Placental pericyte (primary cell): Measurements from ENCODE around the gene ILKAP. TPM values are rescaled to one million over a fixed set of nuclear protein-coding genes. Genes with fewer than 3 reads are reported as not detected.

Experiments used
- total RNA-seq: library from RNA; depleted of rRNA; stranded (reverse); fragments of >200 nt; gene quantifications from 2 replicates; pipeline ENCODE4 v1.2.3, GENCODE V29; 2012

Gene ILKAP, protein sequence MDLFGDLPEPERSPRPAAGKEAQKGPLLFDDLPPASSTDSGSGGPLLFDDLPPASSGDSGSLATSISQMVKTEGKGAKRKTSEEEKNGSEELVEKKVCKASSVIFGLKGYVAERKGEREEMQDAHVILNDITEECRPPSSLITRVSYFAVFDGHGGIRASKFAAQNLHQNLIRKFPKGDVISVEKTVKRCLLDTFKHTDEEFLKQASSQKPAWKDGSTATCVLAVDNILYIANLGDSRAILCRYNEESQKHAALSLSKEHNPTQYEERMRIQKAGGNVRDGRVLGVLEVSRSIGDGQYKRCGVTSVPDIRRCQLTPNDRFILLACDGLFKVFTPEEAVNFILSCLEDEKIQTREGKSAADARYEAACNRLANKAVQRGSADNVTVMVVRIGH
- 20.6 and 21.2 TPM in 2 replicates for total RNA-seq

DNA sequence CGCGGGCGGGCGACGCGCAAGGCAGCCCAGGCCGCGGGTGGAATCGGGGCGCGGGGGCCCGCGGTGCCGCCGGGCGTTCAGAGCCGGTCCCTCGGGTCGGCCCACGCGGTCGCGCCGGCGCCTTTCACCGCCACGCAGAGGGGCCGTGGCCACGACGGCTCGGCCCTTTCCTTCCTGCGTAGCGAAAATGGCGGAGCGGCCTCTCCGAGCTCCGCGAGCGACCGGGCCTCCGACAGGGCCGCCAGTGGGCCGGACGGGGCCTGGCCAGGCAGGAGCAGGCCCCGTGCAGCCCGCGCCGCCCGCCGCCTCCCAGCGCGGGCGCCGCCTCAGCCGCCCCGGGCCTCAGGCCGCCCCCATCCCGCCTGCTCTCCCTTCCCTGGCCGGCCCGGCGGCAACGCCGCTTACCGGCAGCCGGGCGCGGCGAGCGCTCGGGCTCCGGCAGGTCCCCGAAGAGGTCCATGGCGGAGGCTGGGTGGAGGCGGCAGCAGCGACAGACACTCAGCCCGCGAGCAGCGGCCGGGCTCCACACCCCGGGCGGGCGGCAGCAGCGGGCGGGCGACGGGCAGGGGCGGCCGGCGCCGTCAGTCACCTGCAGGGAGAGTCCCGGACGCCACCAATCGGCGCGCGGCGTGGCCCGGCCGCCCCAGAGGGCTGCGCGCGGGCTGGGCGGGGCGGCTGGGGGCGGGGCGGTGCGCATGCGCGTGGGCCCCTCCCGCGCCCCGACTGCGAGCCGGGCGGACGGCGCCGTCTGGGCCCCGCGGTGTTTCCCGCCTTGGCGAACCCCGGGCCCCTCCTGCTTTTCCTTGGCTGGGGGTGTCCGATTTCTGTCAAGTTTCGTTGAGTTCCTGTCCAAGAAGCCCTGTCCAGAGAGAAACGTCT is at the start of gene ILKAP:
ILKAP (minus strand) TSS at position 602 of the 879 bp plus-strand sequence; CDS start at position 460, 142 bp downstream.

DNA sequence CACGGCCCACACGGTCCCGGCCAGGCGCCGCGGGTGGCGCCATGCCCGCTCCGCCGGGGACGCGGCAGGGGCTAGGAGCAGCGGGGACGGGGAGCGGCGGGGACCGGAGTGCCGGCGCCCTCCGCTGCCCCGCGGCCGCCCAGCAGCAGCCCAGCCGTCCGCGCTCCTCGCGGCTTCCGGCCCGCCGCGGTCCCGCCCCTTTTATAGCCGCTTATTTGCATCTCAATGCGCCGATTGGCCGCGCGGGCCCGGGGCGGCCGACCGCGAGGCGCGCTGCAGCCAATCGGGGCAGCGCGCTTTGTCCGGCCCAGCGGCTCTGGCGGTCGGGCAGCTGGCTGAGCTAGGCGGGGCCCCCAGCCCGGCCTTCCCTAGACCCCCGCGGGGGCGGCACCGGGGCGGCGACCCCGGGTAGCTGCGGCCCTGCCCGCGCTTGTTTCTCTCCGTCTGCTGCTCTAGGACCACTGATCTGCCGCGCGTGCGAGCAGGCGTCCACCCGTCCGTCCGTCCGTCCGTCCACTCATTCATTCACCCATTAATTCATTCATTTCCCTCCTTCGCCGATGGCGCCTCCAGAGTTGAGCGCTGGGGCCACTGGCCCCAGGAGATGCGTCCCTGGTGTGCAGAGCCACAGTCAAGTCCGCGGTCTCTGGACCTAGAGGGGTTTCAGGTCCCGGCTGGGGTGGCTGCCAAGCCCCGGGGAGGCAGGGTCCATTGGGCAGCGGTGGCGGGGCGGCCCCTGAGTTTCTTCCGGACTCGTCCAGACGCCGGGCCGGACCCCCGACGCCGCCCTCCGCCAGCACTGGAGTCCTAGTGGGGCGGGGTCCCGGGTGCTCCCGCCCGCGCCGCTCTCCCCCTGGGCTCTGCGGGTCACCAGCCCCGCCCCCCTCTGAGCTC is 36.6 kb upstream of the ILKAP start, which contains the start of gene HES6:
HES6 (minus strand) TSS at position 176 of the 894 bp plus-strand sequence; CDS start at position 43, 133 bp downstream.

GRCh38 chr2:238158509-238159070 is 44.9 kb downstream of the ILKAP start, which contains the start of gene ERFE:
ERFE (plus strand) TSS chr2:238158970; CDS start chr2:238159008, 38 bp downstream.

GRCh38 chr2:238138331-238139195 is 64.9 kb downstream of the ILKAP start, which contains the start of gene KLHL30:
KLHL30 (plus strand) TSS chr2:238138668; CDS start chr2:238140755, 2,087 bp downstream.

Other genes with a start within 250 kb of the ILKAP start
- gene UBE2F, start 236.7 kb downstream of the ILKAP start, total RNA-seq: 38.7 and 52.0 TPM in 2 replicates
- 11.4 and 19.6 TPM in 2 replicates for gene SCLY, start 142.7 kb downstream of the ILKAP start, total RNA-seq
- 0.57 and 2.6 TPM in 2 replicates for gene ESPNL, start 103.4 kb downstream of the ILKAP start, total RNA-seq
- gene KLHL30, start 65.0 kb downstream of the ILKAP start, total RNA-seq: 0.43 and 1.1 TPM in 2 replicates
- gene ERFE, start 44.7 kb downstream of the ILKAP start, total RNA-seq: 2.4 and 7.3 TPM in 2 replicates
- gene HES6, start 36.3 kb upstream of the ILKAP start, total RNA-seq: 3.9 and 9.6 TPM in 2 replicates
- gene PER2, start 84.9 kb upstream of the ILKAP start, total RNA-seq: 5.9 and 9.4 TPM in 2 replicates
- gene TRAF3IP1, start 116.8 kb upstream of the ILKAP start, total RNA-seq: 7.3 and 9.2 TPM in 2 replicates
- gene ASB1, start 223.2 kb upstream of the ILKAP start, total RNA-seq: 42.2 and 57.6 TPM in 2 replicates